ENCODE results near the gene SMARCA2.

The SMARCA2 gene

DNA sequence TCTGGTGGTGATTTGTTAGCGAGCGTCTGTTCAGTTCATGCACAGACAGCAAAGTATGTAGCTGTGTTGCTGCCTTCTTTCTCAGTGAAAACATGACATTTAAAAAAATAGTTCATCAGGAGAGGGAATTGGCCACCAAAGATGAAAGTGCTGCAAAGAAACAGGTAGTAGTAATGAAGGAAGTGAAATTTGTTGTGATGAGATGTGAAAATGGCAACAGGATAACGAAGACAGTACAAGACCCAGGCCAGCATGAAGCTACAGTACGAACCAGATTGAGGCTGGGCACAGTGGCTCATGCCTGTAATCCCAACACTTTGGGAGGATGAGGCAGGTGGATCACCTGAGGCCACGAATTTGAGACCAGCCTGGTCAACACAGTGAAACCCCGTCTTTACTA lies 136.0 kb downstream of the SMARCA2 start:
- no peak for DNase-seq

DNA sequence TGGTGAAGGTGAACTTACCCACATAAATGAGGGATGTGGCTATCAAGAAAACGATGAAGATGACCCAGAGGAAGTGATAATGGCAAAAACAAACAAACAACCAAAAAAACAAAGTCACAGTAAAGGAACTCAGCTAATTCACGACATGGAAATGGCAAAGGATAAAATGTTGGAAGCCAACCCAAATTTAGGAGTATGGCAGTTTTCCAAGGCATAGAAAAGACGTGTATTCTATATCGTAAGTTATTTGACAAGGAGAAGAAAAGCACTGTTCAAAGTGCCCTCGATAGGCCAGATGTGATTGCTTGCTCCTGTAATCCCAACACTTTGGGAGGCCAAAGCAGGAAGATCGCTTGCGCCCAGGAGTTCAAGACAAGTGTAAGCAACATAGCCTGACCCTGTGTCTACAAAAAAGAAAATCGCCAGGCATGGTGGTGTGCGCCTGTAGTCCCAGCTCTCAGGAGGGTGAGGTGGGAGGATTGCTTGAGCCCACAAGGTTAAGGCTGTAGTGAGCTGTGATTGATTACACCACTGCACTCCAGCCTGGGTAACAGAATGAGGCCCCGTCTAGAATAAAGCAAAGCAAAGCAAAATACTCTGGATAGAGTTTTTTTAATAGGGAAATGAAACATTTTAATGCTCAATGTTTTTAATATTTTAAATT lies 138.0 kb downstream of the SMARCA2 start:
- DNase-seq: no peak

DNA sequence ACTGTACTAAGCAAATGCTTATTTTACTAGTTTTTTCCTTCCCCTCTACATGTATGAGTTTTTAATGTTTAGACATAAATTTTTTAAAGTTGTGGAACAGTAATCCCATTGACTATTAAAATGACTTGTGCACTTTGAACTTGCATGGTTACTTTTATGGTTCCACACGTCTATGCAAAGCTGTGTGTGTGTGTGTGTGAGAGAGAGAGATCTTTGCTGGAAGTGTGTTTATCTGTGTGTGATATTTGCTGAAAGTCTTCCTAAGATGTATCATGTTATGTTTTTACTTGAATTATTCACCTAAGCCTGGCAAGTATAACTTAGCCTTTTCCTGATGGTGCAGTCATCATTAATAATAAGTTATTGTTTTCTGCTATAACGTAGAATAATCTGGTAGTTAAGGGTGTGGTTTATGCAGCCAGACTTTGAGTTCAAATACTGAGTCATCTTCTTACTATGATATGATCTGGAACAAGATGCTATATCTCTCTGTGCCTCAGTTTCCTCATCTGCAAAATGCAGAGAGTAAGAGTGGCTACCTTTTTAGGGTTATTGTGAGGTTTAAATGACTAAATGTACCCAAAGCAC lies 138.6 kb downstream of the SMARCA2 start:
- DNase-seq: no peak

DNA sequence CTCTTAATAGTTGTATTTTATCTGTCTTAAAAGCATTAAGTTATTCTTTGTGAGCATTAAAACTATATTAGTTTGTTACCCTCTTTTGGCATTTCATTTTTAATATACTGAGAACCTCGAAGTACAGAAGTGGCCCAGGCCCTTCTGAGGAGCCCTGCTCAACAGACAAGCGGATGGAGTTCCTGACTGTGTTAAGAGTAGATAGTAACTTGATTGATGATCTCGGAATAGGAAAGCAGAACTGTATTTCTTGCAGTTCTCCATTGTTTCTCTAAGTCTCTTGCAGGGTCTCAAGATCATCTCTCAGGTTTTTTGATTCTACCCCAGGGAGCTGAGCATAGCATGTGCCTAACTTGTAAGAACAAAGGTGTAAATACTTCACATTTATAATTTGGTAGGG lies 139.6 kb downstream of the SMARCA2 start:
- no peak for DNase-seq

DNA sequence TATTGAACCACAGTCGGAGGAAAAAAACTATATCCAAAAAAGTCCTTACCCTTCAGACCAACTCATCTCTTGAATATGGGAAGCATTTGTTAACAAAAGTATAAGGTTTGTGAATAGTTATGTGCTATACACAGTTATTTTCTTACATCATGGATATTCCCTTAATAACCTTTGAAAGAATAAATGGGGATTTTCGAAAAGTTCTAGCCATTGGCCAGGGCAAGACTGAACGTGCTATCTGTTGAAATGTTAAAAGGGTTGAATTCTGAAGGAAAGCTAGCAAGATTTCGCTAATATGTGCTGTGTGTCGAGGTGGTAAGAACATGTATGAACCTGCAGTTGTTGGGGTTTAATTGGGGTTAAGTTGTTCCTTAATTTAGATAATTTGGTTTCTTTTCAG lies 140.8 kb downstream of the SMARCA2 start:
- DNase-seq: no peak

DNA sequence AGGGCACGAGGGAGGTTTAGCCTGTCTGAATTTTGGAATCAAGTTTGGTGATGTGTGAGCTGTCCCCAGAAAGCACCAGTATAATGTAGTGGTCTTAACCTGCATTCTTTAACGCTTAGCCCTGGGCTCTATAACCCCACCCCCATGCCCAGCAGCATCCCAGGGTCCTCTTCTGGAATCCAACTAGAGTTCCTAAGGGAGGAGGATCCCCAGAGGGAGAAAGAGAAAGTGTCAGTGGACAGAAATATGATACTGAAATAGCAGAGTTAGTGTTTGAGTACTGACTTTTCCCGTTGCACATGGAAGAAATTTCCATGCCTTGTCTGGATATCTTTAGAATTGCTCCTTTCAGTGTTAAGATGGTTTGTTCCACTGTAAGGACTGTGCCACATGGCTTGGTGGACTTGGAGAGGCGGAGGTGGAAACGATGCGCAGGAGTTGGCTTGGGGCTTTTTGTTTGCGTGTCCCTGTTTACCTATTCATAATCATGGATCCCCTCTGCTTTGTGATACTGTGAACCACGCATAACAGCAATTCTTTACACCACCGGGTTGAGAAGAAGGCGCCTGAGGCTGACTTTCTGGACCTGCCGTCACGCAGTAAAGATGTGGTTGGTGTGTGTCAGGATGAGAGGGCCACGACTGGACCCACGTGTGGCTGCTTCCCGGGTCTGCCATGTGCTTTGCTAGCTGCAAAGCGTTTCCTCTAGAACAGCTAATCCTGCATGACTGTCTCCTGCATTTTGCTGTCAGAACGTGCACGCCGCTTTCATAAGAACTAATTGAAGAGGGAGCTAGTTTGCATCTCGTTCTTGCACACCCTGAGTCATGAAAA lies 142.3 kb downstream of the SMARCA2 start:
- DNase-seq: peak; percentile 53

DNA sequence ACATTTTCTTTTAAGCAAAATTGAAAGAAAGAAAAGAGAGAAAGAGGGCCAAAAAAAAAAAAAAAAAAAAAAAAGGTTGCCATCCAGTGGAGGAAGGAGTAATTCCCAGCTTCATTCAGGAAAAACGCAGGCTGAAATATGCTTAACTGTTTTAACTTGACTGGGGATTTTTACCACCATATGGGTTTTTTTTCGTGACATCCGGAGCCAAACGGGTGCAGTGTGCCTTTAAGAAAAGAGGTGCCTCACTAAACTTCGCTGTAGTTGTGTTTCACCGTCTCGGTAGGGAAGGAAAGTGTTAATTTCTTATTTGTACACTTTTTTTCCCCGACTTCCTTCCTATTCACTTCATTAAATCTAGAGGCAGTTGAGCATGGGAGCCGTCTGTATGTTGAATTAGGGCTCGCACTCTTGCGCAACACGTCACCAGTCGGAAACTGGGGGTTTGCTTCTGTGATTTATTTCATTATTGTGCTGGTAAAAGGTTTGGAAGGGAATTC lies 143.0 kb downstream of the SMARCA2 start:
- peak; percentile 50 for DNase-seq

DNA sequence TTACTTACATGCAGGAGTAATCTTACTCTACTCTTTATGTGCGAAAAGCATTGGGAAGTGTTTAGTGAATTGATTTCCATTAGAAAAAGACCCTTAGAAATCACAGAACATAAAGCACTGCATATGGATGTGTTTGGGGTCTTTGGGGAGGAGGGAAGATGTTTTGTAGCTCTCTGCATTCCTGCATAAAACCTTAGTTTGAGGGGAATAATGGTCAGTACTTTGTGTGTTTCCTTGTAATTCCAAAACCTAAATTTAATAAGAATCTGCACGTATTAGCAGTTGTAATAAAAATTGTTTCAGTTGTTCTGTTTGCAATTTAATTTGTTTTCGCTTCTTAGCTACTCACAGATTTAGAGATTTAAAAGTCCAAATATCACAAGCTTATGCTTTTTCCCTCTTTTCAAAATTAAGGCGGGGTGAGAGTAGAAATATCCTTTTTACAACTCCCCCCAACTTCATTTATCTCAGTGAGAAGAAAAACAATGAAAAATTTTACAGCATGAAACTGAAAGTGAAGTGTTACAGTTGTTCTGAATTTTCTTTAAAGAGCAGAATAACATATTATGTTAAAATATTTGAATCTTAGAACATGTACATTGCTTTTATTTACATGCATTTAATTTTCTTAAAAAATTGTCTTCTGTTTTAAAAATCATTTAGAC lies 143.8 kb downstream of the SMARCA2 start:
- no peak for DNase-seq

DNA sequence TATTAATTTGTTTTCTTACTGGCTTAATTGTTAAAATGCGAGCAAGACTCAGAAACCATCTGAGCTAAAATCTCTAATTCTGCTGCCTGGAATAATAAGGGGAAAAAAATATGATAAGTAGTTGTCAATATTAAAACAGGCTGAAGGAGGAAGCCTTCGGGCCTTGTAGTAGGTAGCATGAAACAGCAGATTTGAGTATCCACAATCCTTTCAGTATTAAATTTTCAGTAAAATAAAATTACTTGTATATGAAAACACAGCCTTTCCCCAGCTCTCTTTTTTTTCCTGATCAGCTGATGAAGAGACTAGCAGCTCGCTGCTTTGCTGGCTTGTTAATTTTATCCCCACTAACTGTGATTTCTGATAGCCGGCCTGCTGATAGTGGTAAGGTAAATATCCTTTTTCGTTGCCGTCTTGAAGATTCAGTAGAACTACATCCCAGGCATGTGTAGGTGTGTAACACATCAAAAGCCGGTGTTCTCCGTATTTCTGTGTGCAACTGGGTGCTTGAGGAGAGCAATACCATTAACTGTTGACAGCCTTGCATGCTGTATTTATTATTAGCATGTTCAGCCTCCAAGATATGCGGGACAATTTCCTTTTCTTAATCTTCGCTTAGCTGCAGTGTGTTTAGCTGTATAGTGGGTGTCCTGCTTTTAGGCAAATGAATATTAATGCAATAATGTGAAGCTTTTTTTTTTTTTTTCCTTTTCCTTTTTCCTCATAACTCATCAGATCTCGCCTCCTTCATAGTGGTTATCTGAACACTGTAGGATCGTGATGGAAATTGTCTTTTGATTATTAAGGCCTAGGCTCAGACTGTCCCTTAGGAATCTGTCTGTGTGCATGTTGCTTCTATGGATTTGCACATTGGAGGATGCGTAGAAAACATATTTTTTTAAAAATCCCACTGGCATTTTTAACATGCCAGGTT lies 144.6 kb downstream of the SMARCA2 start:
- no peak for DNase-seq

DNA sequence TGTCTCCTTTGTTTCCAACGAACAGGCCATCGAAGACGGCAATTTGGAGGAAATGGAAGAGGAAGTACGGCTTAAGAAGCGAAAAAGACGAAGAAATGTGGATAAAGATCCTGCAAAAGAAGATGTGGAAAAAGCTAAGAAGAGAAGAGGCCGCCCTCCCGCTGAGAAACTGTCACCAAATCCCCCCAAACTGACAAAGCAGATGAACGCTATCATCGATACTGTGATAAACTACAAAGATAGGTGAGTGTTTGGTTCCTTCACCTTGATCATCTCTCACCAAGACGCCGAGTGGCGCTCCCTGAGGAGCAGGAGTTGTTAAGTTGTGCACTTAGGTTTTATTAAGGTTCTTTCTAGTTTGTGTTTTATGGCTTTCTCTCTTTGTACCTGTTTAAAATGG lies 146.5 kb downstream of the SMARCA2 start:
- no peak for DNase-seq

DNA sequence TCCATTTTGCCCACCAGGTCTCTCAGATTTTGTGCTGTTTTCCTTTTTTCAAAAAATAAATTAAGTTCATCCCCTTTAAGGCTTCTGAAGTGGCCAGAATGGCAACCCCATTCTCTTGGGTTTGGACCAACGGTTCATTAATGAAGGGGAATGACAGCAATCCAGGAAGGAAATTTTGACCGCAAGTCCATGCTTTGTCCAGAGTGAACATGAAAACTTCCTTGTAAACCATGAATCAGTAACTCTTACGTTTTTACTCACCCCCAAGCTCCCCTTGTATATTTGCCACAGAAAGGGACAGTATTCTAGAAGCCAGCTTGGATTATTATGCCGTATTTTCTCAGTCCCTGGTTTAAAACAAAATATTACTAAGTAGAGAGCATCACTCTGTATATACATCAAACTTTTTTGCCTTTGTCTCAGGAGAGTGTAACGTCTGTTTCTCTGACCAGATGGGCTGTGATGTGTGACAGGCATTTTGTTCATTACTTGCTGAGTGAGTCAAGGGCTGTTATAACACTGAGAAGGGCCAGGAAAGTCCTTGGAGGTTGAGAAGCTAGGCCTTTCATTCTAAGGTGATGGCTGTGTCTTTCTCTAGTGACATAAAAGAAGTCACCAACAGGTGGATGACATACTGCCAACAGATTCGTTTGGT lies 148.2 kb downstream of the SMARCA2 start:
- no peak for DNase-seq

DNA sequence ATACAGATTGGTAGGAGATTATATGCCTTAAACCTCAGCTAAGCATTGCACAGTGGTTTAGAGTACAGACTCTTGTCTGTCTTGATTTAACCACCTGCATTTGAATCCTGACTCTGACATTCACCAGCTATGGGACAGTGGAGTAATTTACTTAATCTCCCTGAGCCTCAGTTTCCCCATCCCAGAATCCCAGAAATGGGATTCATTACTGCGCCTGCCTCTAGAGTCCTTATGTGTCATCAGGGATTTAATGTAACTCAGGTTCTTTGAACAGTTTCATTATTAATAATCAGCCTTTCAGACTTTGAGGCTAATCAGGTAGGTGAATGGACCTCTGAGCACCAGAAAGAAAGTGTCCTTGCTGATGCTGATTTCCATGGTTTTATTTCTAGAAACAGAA lies 149.1 kb downstream of the SMARCA2 start:
- DNase-seq: no peak

DNA sequence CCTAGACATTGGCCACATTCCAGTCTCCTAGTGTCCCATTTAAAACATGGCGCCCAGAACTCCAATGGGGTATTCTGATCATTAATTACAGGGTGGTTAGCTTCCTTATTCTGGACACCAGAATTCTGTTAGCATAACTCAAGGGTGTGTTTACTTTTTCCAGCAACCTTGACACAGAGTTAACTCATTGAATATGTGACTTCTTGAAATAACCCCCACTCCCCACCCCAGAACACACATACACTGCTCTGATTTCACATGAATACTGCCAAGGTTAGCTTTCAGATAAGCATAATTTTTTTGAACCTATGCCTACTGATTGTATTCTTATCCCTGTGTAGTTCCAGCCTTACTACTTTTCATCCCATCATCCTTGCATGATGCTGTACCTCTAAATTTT lies 151.1 kb downstream of the SMARCA2 start:
- DNase-seq: no peak

DNA sequence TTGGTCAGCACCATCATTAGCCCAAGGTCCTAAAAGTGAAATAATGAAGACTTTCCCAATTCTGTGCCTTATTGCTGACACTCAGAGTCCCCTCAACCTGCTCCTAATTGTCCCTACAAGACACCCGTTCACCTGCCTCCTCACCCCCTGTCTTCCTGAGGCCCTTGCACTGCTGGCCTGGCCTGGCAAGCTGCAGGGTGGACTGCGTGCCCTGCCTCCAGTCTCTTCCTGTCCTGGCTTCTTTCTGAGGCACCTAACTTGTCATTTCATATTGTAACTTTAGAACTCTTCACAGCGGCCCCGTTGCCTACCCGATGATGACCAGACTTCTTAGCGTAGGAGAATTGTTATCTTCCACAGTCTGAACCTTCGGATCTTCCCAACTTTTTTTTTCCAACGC lies 153.9 kb downstream of the SMARCA2 start:
- no peak for DNase-seq

DNA sequence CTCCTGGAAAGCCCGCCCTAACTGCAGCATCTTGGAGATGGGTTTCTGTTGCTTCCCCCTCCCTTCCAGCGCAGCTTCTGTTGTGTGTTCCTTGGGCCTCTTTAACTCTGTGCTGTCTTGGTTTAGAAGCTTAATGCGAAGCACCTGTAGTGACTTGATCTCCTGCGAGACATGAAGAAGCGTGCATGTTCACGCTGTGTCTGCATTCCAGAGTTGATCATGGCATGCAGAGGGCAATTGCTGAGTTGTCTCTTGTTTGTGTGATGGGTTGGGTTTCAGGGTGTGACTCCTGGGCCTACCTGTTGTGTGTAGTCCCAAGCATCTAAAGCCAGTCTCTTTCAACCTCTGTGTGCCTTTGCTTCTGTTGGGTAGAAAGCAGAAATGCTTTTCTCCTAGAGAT lies 155.6 kb downstream of the SMARCA2 start:
- DNase-seq: no peak

DNA sequence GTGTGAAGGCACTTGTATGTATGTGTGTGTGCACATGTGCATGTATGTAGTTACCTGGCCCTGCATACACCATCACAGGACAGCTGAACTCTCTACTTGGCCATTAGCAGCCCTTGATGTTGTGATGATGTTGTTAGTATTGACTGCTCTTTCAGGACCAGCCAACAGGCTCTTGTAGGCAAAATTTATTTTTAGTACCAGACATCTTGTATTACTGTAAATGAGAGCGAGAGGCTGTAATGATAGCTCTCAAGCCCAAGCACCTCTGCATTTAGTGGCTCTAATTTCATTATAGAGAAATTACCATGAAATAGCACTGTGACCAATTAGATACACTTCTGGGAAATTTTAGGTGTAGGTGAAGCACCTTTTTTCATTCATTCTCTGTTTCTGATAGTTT lies 158.0 kb downstream of the SMARCA2 start:
- DNase-seq: no peak

DNA sequence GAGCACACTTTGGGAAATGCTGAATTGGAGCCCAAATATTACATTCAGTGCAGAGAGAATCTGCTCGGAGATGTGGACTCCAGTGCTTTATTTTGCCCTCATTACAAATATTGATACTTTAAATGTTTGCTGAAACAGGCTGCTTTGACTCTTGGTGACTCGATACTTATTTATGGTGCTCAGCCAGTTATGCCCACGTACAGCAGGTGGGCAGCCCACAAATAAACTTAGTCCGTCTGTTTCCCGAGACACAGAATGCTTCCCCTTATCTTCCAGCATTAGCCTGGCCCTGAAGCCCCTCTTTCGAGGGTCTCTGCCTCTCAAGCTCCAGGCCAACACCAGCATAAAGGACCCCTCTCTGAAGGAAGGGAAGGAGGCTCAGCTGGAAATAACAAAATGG lies 158.7 kb downstream of the SMARCA2 start:
- DNase-seq: no peak

DNA sequence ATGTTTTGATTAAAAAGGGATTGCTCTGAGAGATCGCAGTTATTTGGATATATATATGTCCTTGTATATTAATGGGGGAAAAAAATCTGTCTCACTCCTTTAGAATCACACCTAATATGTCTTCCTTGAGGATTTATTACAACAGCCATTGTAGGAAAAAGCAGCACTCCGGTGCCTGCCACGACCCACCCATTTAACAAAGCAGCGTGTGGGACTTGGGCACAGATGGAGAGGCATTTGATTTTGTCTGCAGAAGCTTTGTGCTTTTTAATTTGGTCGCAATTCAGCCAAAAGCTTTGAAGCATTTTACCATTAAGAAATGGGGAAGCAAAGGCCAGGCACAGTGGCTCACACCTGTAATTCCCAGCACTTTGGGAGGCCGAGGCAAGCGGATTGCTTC lies 159.2 kb downstream of the SMARCA2 start:
- no peak for DNase-seq

DNA sequence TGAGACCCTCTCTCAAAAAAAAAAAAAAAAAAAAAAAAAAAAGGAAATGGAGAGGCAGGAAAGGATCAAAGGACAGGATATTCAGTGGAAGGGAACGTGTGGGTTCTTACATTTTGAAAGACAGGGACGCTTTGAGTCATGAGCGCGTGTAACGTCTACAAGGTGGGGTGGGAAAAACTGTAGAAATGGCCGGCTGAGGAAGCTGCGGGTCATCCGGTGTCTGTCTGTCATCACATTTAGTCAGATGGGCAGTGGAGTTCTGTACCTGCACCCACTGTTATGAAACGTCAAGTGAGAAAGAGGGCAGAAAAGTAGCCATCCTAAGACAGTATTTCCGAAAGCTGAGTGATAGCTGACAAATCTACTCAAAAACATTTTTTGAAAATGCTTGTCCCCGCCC lies 159.8 kb downstream of the SMARCA2 start:
- no peak for DNase-seq

DNA sequence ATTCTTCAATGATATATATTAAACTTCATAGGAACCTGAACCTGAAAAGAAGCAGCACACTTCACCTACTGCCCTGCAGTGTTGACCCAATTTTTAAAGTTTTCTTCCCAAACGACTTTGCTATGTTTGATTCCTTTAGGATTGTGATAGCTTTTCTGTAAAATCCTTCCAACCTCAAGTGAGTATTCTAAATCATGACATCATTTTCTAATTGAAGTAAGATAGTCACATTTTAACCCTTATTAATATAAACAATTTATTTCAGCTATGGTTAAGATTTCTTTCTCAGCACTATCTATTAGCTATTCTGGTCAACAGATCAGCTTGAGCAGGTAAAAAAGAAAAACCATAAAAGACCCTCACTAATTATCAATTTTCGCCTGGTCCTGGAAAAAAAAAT lies 162.0 kb downstream of the SMARCA2 start:
- no peak for DNase-seq

DNA sequence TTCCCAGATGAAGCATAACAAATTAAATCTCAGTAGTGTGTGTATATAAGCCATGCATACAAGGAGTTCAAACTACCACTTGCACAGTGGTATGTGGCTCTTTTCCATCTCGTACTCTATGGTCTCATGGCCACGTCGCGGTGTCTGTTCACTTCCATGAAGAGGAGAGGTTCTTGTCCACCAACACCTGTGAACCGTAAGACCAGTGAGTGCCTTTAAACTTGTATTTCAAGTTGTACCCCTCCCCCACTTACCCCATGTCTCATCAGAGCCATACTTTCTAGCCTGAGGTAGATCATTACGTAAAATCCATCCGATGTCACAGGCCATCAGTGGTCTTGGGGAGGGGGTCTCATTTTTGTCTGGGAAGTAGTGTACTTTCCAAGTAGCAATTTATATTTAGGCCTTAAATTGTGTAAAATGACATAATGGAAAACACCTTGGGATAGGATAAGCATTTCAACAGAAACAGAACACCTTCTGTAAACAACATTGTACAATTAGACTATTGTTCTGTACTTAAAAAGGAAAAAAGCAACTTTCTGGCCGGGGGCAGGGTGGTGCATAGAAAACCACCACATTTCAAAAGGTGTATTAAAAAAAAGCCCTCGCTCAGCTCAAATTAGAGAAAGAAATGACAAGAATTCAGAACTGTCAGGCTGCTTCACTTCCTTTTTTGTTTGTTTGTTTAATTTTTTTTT lies 163.0 kb downstream of the SMARCA2 start:
- no peak for DNase-seq
